Superior temporal gyrus (tissue), 1 donor: ENCODE results near the gene MYCT1.
"Not testable (repeated sequence)": the region's sequence is repeated elsewhere in the genome, so short reads cannot be mapped to it uniquely, and the experiment has no call there.

Source experiments
- DNase-seq: peaks from one replicate; pipeline ENCODE4 v3.0.0-alpha.2; 2016; ENCODE audit errors: extremely low spot score

The MYCT1 gene

GRCh38 chr6:152697634-152698033 lies at the start of gene MYCT1:
Gene MYCT1, plus strand, starts transcription at chr6:152697897. Its CDS starts 6 bp downstream, at chr6:152697903.
- DNase-seq: no peak

GRCh38 chr6:152648105-152648504 lies 49.6 kb upstream of the MYCT1 start:
- peak; percentile 55 for DNase-seq

GRCh38 chr6:152651986-152652385 lies 45.7 kb upstream of the MYCT1 start:
- DNase-seq: no peak

GRCh38 chr6:152661776-152662175 lies 35.9 kb upstream of the MYCT1 start:
- no peak for DNase-seq

- peak; percentile 34 for DNase-seq
Observed at GRCh38 chr6:152669895-152670294, 27.8 kb upstream of the MYCT1 start.

DNA sequence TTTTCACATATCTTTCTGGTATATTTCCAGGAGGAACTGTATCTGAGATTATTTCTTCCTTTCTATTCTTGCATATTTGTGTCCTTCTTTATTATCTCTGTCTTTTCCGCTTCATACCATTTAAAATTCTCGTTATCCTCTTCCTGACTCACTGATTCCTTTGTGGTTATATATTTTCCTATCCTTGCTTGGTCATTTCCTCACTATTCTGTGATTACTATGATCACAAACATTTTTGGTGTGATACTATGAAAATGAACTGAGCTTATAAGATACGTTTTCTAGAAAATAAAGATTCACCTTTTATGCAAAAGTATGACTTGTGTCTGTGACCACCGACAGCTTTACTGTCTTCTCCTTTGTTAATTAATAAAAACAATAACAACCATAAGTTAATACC lies 26.5 kb upstream of the MYCT1 start:
- no peak for DNase-seq

- no peak for DNase-seq
Observed at GRCh38 chr6:152673236-152673635, 24.5 kb upstream of the MYCT1 start.

GRCh38 chr6:152680151-152680550 lies 17.5 kb upstream of the MYCT1 start:
- no peak for DNase-seq

DNA sequence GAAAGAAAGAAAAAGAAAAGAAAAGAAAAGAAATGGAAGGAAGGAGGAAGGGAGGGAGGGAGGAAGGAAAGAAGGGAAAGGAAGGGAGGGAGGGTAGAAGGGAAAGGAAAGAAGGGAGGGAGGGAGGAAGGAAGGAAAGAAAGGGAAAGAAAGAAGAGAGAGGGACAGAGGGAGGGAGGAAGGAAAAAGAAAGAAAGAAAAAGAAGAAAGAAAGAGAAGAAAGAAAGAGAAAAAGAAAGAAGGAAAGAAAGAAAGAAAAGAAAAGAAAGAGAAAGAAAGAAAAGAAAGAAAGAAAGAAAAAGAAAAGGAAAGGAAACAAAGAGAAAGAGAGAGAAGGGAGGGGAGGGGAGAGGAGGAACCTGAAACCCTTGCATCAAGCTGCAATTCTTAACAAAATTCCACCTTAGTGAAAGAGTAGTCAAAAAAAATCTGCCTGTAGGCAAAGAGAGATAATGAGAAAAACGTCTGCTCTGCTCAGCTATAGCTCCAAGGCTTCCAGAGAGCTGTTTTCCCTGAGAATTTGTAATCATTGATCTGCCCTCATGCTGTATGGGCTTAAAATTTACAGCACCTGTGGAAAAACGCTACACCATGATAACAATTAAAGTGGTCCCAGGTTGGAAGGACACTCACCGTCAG lies 16.7 kb upstream of the MYCT1 start:
- no peak for DNase-seq

- no peak for DNase-seq
Observed at GRCh38 chr6:152682141-152682540, 15.6 kb upstream of the MYCT1 start.

DNA sequence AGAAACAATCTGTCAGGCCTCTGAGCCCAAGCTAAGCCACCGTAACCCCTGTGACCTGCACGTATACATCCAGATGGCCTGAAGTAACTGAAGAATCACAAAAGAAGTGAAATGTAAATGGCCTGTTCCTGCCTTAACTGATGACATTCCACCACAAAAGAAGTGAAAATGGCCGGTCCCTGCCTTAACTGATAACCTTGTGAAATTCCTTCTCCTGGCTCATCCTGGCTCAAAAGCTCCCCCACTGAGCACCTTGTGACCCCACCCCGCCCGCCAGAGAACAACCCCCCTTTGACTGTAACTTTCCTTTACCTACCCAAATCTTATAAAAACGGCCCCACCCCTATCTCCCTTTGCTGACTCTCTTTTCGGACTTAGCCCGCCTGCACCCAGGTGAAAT lies 14.8 kb upstream of the MYCT1 start:
- not testable (repeated sequence) for DNase-seq

- DNase-seq: no peak
Observed at GRCh38 chr6:152685819-152686218, 11.9 kb upstream of the MYCT1 start.

DNA sequence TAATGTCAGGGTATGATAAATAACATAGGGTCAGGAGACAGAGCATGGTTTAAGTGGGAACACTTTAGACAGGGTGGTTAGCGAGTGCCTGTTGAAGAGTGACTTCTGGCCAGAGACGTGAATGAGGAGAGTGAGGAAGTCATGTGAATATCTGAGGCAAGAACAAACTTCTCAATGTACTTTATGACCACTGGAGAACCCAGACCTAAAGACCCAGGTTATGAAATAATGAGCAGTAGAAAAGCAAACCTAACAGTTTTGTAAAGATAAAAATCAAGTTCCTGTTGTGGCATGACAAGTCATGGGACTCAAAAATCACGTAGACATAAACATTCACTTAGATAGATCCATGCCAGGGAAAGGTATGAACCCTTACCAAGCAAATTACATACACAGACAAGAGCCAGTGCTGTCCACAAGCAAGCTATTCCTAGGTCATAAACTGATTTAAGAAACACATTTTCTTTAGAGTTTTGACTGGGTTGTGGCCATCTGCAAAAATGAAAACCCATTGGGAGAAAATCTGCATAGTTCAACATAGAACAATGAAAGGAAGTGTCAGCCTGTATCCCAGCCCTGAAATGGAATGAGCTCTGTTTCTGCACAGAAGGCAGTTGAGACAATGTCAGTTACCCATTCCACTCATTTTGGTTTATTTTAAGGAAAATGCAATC lies 2.2 kb upstream of the MYCT1 start:
- DNase-seq: no peak

DNA sequence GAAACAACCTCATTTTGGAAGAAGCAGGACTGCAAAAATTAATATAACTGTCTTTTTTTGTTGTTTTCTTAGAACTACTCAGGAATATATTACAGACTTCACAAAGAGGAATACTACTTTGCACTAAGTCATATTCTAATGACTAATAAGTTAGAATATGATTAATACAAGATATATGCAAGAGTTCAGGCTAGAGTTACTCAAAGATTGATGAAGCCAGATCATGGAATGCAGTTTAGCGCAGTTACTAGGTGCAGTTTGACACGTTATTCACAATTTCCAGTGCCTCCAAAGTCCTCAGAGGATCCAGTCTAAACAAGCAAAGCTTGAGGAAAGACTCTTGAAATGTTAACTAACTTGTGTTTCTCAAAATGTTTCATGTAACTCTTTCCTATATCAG lies 1.2 kb upstream of the MYCT1 start:
- no peak for DNase-seq

DNA sequence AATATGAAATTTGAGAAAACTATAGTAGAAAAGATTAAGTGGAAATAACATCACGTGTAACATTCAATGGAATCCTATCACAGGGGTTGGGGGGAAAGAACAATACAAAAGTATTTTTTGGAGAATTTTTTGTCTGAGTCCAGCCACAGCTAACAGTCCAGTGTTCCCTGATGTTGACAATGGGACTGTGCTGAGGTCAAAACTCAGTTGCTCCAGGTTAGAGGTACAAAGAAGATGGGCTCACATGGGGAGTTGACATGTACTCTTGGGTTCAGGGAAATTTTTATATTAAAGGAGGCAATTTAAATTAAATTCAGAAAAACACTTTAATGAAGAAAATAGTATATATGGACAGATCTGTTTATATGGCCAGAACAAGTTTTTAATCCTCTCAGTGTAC lies 995 bp downstream of the MYCT1 start:
- no peak for DNase-seq

DNA sequence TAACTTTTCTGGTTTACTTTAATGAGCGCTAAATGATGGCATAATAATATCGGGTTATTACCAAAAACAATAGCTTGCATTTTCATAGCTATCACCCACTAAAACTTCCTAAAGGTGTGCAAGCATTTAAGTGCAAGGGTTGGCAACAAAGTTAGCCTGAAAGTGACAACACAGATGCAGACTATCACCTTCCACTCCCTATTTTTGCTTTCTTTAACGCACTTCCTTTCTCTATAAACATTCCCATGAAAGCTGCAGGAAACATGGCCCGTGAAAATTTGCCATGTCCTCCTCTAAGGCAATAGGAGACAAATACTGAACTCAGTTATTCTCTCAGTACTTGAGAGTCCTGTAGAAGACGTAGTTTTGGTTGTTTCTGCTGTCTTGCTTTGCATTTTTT lies 2.7 kb downstream of the MYCT1 start:
- DNase-seq: no peak

GRCh38 chr6:152701081-152701862 lies 3.6 kb downstream of the MYCT1 start:
- DNase-seq: no peak

GRCh38 chr6:152701863-152702401 lies 4.2 kb downstream of the MYCT1 start:
- no peak for DNase-seq

DNA sequence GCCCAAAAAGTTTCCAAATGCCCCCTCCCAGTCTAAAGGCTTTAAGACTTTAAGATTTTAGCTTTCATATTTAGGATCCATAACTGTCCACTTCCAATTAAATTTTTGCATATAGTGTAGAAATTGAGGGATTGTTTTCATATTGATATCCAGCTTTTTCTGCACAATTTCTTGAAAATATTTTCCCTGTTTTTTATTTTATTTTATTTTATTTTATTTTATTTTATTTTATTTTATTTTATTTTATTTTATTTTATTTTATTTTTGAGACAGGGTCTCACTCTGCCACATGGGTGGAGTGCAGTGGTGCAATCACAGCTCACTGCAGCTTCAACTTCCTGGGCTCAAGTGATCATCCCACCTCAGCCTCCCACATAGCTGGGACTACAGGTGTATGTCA lies 6.1 kb downstream of the MYCT1 start:
- DNase-seq: not testable (repeated sequence)

DNA sequence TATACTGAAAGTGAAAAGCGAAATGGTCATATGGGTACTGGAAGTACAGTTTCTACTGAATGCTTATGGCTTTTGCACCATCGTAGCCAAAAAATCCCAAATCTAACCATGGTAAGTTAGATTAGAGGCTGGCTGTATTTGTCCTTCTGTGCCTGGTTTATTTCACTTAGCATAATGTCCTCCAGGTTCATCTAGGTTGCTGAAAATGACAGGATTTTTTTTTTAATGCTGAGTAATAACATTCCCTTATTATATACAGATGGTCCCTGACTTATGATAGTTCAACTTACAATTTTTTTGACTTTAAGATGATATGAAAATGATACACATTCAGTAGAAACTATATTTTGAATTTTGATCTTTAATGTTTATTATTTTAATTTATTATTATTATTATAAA lies 7.6 kb downstream of the MYCT1 start:
- no peak for DNase-seq

GRCh38 chr6:152716322-152716721 lies 18.6 kb downstream of the MYCT1 start:
- DNase-seq: no peak

DNA sequence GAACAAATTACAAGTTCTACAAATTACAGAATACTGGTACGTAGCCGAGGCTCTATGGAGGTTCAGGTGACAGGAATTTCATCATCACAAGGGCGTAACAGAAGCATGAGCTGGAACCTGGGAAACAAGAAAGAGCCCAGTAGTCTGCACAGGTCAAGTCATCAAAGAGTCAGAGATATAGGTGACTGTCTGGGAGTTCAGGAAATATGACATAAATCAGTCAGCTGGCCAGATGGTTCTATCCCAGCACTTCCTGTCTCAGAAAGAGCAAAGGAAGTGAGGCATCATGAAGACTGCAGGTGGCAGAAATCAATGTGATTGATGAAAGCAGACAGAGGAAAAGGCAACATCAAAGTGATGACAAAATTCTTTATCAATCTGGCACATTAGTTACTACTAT lies 23.3 kb downstream of the MYCT1 start:
- DNase-seq: no peak

GRCh38 chr6:152721956-152722355 lies 24.3 kb downstream of the MYCT1 start:
- no peak for DNase-seq
